GF-D8 (cell line): Measurements from ENCODE around the gene GNB1.
"Not testable (repeated sequence)": the region's sequence is repeated elsewhere in the genome, so short reads cannot be mapped to it uniquely, and the experiment has no call there.

Experiments used
- DNase-seq: peaks from one replicate; lab custom pipeline; 2025; lab: John Stamatoyannopoulos, UW

The GNB1 gene

DNA sequence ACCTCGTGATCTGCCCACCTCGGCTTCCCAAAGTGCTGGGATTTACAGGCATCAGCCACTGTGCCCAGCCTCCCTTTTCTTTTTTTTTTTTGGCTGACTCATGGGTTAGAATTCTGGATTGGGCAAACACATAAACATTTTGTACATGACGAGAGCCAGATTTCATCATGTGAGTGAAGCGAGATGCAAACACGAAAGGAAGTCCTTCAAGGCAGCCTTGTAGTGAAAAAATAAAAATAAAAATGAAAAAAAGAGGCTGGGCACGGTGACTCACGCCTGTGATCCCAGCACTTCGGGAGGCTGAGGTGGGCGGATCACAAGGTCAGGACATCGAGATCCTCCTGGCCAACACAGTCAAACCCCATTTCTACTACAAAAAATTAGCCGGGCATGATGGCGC is 149.9 kb downstream of the GNB1 start:
- not testable (repeated sequence) for DNase-seq

DNA sequence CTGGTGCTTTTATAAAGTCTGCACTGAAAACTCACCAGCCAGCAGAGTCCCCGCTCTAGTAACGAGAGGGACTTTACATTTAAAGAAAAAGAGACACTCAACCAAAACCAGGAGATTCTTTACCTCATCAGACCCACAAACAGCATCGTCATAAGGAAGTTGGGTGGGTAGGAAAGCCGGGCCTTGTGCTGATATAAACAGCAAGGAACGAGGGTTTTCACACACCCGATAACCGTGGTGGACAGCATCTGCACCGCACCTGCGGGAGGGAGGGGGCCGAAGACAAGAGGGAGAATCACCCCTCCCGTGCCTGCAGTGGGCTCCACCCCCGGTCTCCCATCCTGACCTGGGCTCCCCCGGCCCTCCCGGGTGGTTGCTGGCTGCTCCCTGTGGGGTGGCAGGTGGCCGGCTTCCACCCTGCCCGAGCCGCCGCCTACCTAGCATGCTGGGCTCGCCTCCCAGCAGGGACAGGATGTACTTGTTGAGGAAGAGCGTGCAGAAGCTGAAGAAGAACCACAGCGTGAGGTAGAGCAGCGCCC is 152.0 kb downstream of the GNB1 start:
- DNase-seq = not testable (repeated sequence)

DNA sequence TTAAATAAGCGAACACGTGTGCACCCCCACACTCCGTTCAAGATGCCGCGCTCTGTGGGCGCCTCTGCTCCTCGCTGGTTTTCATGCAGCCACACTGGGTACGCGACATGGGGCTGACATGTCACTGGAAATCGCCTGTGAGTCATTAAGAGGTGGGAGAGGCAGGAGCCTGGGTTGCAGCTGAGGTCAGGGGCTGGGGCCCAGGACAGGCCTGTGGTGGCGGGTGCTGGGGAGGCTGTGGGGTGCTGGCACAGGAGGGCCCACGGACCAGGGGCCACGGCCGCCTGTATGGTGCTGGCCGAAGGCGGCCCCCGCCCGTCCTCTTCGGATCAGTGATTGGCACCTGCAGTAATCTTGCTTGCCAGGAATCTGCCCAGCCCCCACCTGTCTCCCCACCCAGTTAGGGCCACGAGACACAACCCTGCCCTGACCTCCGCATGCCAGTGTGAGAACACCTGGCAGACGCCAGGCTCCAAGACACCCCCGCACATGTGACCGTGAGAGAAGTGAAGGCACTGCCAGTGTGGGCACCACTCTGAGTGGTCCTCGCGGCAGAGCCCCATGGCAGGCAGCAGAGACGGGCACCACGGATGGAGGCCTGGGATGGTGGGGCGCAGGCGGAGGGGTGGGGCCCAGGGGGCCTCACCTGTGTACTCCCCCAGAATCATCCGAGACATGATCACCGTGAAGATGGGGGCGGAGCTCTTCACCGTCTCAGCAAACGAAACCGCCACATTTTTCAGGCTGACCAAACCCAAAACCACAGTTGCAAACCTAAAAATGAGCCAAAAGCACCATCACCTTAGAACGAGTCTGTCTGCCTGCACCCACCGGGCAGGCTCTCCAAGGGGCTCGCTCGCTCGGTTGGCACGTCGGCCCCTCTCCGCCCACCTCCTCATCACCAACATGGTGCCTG is 153.0 kb downstream of the GNB1 start:
- not testable (repeated sequence) for DNase-seq
